SH-SY5Y (cell line): ENCODE results near the gene TOLLIP.

Source experiments
- GATA2 ChIP-seq: IDR thresholded peaks from 2 replicates; pipeline ENCODE4 v1.6.1; 2011; ENCODE audit warnings: mild to moderate bottlenecking, low read depth, low read length
- GATA3 ChIP-seq: IDR thresholded peaks from 2 replicates; pipeline ENCODE4 v1.6.1; 2011; ENCODE audit warnings: low read depth, mild to moderate bottlenecking, low read length, moderate library complexity

TOLLIP gene

DNA sequence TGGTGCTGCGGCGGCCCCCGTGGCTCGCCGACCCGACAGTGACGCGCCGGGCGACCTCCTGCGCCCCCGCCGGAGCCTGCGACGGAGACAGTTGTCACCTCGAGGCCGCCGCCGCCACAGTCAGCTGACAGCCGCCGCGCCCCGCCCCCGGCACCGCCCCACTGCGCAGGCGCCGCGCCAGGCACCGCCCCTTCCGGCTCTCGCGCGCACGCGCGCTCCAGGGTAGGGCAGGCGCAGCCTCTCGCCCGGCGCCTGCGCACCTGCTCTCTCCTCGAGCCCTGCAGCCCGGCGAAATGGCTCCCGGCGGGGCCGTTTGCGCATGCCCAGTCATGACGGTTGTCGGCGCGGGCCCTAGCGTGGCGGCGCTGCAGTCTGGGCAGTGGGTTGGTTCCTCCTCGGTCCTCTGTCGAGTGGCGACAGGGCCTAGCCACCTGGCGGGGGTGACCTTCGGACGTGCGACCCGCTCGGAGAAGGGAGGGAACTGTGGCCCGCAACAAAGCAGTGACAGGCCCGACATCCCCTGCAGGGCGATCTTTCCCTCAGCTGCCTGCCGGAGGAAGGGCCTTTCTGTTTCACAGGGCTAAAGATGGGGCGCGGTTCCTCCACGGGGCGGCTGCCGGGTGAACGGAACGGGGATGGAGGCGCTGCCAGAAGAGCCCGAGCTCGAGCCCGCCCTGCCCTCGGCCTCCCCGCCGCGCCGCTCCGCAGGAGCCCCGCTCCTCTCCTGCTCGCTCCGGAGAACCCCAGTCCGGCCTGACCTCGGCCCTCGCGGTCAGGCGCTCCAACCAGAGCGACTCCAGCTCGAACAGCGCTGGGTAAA lies at the start of gene TOLLIP:
TOLLIP (minus strand) TSS at position 135 of the 820 bp plus-strand sequence; CDS start at position 1, 134 bp downstream.
- TF ChIP-seq GATA3 = no peak
- TF ChIP-seq GATA2 = no peak

GRCh38 chr11:1358286-1358685 lies 48.9 kb upstream of the TOLLIP start:
- no peak for TF ChIP-seq GATA3
- TF ChIP-seq GATA2 = no peak

GRCh38 chr11:1356478-1356960 lies 47.1 kb upstream of the TOLLIP start:
- TF ChIP-seq GATA3 (no peak), GATA2 (no peak)

- TF ChIP-seq GATA3 (no peak), GATA2 (no peak)
These were observed 46.6 kb upstream of the TOLLIP start for GRCh38 chr11:1356007-1356435.

GRCh38 chr11:1354125-1354938 lies 44.9 kb upstream of the TOLLIP start:
- TF ChIP-seq GATA3 = no peak
- TF ChIP-seq GATA2 = no peak

DNA sequence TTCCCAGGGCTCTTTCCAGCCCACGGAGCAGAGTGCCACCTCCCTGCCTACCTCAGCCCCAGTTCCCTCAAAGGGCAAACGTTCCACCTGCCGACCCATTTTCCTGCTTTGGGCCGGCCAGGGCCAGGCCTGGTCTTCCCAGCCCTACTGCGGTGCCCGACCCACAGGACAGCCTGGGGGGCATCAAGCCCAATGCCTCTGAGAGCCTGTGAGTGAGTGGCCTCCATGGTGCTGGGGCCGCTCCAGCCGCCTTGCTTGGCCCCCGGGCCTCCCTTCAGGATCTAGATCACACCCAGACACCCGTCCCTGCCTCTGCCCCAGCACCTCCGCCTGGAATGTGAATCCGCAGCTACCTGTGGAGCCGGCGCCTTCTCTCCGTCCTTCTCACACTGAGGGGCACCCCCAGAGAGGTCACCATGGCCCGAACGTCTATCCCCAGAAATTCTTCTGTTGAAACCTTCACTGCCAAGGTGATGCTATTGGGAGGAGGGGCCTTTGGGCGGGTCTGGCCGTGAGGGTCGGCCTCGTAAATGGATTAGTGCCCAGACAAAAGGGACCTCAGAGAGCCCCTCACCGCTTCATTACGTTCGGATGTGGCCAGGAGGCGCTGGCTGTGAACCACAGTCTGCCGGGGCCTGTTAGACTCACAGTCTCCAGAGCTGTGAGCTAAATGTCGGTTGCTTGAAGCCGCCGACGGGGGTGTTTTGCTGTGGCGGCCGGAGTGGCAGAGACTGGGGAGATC lies 44.1 kb upstream of the TOLLIP start:
- TF ChIP-seq GATA3 = no peak
- TF ChIP-seq GATA2 = no peak

DNA sequence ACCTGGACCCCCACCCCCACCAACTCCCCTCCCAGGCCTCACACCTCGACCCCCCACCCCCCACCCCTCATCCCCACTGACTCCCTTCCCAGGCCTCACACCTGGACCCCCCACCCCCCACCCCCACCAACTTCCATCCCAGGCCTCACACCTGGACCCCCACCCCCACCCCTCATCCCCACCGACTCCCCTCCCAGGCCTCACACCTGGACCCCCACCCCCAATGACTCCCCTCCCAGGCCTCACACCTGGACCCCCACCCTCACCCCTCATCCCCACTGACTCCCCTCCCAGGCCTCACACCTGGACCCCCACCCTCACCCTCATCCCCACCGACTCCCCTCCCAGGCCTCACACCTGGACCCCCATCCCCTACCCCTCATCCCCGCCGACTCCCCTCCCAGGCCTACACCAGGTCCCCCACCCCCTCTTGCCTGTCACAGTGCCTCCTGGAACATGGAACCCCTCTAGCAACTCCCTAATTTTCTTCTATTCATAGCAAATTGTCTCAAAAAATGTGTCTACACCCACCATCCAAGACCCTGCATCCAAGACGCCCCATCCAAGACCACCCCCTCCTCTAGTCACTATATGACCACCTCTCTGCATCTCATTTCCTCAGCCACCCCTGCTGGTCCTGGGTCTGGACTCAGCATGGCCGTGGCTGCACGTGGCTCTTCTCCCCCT lies 43.4 kb upstream of the TOLLIP start:
- no peak for TF ChIP-seq GATA2
- no peak for TF ChIP-seq GATA3

GRCh38 chr11:1351278-1351937 lies 42.0 kb upstream of the TOLLIP start:
- no peak for TF ChIP-seq GATA3
- no peak for TF ChIP-seq GATA2

DNA sequence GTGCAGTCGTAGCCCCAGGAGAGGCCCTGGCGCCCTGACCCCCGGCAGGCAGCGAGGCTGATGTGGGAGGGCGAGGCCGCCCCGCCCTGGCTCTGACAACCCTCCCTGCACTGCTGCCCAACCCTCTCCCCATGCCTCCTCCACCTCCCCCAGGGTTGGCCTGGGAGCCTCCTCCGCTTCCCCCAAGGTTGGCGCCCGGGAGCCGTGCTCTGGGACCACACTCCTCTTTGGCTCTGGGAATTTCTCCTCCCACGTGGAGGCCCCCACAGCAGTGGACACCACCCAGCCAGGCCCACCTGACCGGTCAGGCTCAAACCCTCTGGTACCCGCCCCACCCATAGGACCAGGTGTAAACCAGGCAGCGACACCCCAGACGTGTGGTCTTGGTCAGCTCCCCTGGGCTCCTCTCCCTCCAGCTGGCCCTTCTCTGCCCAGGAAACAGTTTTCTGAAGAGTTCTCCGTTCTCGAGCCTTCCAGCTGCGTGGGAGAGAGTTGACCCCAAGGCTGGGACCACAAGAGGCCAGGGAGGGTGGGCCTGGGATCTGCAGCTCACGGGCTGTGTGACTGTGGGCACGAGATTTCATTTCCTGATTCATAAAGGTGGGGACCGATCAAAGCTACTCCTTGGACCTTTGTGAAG lies 40.8 kb upstream of the TOLLIP start:
- TF ChIP-seq GATA3 (no peak), GATA2 (no peak)

DNA sequence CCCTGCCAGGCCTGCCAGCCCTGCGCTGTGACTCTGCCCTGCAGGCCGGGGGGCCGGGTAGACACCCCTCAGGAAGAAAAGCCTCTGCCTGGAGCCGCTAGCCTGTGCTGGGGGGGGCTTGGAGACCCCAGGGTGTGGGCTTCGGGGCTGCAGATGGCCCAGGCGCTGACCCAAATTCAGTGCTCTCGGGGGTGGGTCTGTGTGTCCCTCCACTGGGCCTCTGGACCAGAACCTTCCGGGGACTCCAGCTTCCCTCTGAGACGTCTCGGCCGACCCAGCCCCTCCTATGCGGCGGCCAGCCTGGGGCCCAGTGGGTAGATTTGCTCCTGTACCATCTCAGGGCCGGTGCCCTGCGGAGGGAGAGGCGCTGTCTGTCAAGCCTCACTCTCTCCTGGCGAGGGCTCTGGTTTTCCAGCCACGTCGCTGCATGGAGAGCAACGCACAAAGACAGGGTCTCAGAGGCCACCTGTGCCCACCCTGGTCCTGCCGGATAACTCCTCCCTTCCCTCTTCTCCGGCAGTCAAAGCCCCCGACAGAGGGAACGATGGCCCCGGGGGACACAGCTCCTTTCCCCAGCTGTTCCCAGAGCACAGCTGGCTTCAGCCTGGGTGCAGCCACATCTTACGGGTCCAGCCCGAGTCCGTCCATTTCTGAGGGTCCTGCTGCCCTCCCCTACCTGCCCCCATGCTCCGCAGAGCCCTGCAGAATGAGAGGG lies 40.1 kb upstream of the TOLLIP start:
- TF ChIP-seq GATA2 (no peak), GATA3 (no peak)

DNA sequence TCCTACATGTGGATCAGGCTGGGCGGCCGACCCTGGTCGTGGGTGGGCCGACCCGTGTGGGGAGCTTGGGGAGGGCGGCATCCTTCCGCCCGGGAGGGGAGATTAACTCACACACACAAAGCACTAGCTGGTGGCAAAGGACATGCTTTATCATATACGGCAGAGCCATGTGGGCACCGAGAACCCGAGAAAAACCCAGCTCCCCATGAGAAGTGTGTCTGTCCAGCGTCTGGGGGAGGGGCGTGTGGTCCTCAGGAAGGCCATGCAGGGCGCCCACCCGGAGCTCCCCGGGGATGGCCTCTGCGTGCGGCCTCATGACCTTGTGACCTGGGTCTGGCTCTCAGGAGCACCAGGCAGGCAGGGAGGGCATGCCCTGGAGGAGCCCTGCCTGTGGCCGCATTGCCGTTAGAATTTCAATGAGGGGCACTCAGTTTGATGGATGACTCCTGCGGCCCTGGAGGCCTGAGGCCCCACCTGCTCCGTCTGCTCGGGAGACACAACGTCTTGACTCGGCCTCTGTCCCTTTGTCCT lies 39.4 kb upstream of the TOLLIP start:
- TF ChIP-seq GATA2 = no peak
